ENCODE measurements around the gene PSAP. TPM values are rescaled to one million over a fixed set of nuclear protein-coding genes. Genes with fewer than 3 reads are reported as not detected.

The PSAP gene
- total RNA-seq, 1 experiment from 2014 or later = 683 TPM

- TF ChIP-seq CTCF (conservative IDR thresholded peaks at IDR 0.05) (no peak), EZH2 (IDR thresholded peaks at IDR 0.05; ENCODE audit: low read depth) (no peak)
- 0 out of 2 replicates have a peak, but pooled peaks cover 9% of the 10 kb centered on the region for H4K20me1 ChIP-seq (ENCODE audit: insufficient read depth)
- peaks cover 53% of the 10 kb centered on the region for H3K36me3 ChIP-seq (ENCODE audit: low read depth)
- DNase-seq = no peak
- H3K4me3 ChIP-seq = no peak overlapping the region
- peaks cover 13% of the 10 kb centered on the region; the same call in 1 of the 2 replicates for H3F3A ChIP-seq (ENCODE audit: insufficient read depth, low read depth)
- H3K27ac ChIP-seq = no peak overlapping the region
- ChIA-PET CTCF (no interaction called here), POLR2A (ENCODE audit: unreplicated experiment) (no interaction called here)
- H3K79me2 ChIP-seq (ENCODE audit: low read depth) = no peaks in the 10 kb centered on the region
- H3K4me2 ChIP-seq = no peak overlapping the region
- H3K4me1 ChIP-seq (replicated peaks; ENCODE audit: insufficient read depth) = no peaks in the 10 kb centered on the region
- no peaks in the 10 kb centered on the region for H3K9me2 ChIP-seq (ENCODE audit: insufficient read depth)
- intact Hi-C loops (cut with micrococcal nuclease; ENCODE audit: unreplicated experiment) = no loop called here
- H3K27me3 ChIP-seq (ENCODE audit: insufficient read depth, low read depth) = no peaks in the 10 kb centered on the region
- no TSS peak for BruUV-seq (replicated peaks)
- H2AFZ ChIP-seq = no peak overlapping the region
- no peaks in the 10 kb centered on the region for H3K9me3 ChIP-seq (ENCODE audit: insufficient read depth, low read depth)
These were observed 27.7 kb downstream of the PSAP start for GRCh38 chr10:71823356-71823755.

DNA sequence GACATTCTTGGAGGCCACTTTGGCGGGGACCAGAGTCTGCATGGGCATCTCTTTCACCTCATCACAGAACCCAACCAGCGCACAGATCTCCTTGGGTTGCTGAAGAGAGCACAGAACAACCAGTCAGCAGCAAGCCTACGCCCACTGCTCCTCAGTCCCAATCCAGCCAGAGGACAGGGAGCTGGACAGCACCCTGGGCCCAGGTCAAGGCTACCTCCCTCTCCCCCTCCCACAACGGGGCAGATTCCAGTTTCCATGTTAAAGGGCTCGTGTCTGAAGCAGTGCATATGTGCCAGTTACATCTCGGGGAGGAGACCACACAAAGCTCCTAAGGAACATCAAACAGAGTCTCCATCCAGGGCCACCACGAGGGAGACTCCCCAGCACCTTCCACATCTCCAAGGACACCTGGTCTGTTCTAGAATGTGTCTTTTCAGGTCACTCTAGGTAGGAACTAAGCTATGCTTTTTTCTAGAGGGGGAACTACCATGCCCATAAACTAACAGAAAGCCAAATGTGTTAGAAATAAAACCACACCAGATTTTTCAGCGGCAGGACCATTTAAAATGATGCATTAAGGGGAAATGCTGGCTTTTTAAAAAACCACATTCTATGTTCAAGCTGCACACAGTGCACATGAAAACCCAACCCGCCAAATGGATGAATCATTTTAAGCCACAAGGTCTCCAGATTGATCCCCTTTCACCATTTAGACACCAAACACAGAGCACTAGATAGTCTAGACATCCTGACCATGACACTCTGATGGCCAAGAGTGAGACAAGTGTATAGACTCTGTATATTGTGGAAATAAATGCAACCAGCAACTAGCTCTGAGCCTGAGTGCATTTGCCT lies 28.9 kb downstream of the PSAP start:
- H3K9me3 ChIP-seq (ENCODE audit: insufficient read depth, low read depth) = no peaks in the 10 kb centered on the region
- no peak overlapping the region for H3K4me3 ChIP-seq
- no peak overlapping the region for H3K27ac ChIP-seq
- no TSS peak for BruUV-seq (replicated peaks)
- intact Hi-C loops (cut with micrococcal nuclease; ENCODE audit: unreplicated experiment) = no loop called here
- no peaks in the 10 kb centered on the region for H3K9me2 ChIP-seq (ENCODE audit: insufficient read depth)
- H3K79me2 ChIP-seq (ENCODE audit: low read depth) = no peaks in the 10 kb centered on the region
- H3K4me2 ChIP-seq = no peak overlapping the region
- no peak for DNase-seq
- no peak for TF ChIP-seq CTCF (conservative IDR thresholded peaks at IDR 0.05)
- TF ChIP-seq EZH2 (IDR thresholded peaks at IDR 0.05; ENCODE audit: low read depth) = no peak
- H2AFZ ChIP-seq = no peak overlapping the region
- H3F3A ChIP-seq (ENCODE audit: insufficient read depth, low read depth) = 0 out of 2 replicates have a peak, but pooled peaks cover 9% of the 10 kb centered on the region
- H3K36me3 ChIP-seq (ENCODE audit: low read depth) = peaks cover 50% of the 10 kb centered on the region
- POLR2A ChIA-PET (ENCODE audit: unreplicated experiment) = no interaction called here
- CTCF ChIA-PET = no interaction called here
- H4K20me1 ChIP-seq (ENCODE audit: insufficient read depth) = 0 out of 2 replicates have a peak, but pooled peaks cover 9% of the 10 kb centered on the region
- no peaks in the 10 kb centered on the region for H3K4me1 ChIP-seq (replicated peaks; ENCODE audit: insufficient read depth)
- no peaks in the 10 kb centered on the region for H3K27me3 ChIP-seq (ENCODE audit: insufficient read depth, low read depth)

- 0 out of 2 replicates have a peak, but pooled peaks cover 9% of the 10 kb centered on the region for H4K20me1 ChIP-seq (ENCODE audit: insufficient read depth)
- CTCF ChIA-PET = no interaction called here
These were observed 30.1 kb downstream of the PSAP start for GRCh38 chr10:71820966-71821365.

More at GRCh38 chr10:71820966-71821365, 30.1 kb downstream of the PSAP start:
- H3K36me3 ChIP-seq (ENCODE audit: low read depth) = peaks cover 53% of the 10 kb centered on the region
- H2AFZ ChIP-seq = no peak overlapping the region
- no peaks in the 10 kb centered on the region for H3K4me1 ChIP-seq (replicated peaks; ENCODE audit: insufficient read depth)
- intact Hi-C loops (cut with micrococcal nuclease; ENCODE audit: unreplicated experiment) = no loop called here
- no peak overlapping the region for H3K4me2 ChIP-seq
- POLR2A ChIA-PET (ENCODE audit: unreplicated experiment) = no interaction called here
- TF ChIP-seq CTCF (conservative IDR thresholded peaks at IDR 0.05) (no peak), EZH2 (IDR thresholded peaks at IDR 0.05; ENCODE audit: low read depth) (no peak)
- no peaks in the 10 kb centered on the region for H3K79me2 ChIP-seq (ENCODE audit: low read depth)
- 0 out of 2 replicates have a peak, but pooled peaks cover 15% of the 10 kb centered on the region for H3F3A ChIP-seq (ENCODE audit: insufficient read depth, low read depth)
- H3K9me2 ChIP-seq (ENCODE audit: insufficient read depth) = no peaks in the 10 kb centered on the region
- no peak overlapping the region for H3K4me3 ChIP-seq
- no peak for DNase-seq
- no TSS peak for BruUV-seq (replicated peaks)
- no peaks in the 10 kb centered on the region for H3K27me3 ChIP-seq (ENCODE audit: insufficient read depth, low read depth)
- no peaks in the 10 kb centered on the region for H3K9me3 ChIP-seq (ENCODE audit: insufficient read depth, low read depth)
- no peak overlapping the region for H3K27ac ChIP-seq
